ENCODE data around the gene CCAR1.
"Not testable (repeated sequence)": the region's sequence is repeated elsewhere in the genome, so short reads cannot be mapped to it uniquely, and the experiment has no call there.

Gene CCAR1

GRCh38 chr10:68759223-68759863 lies 38.3 kb downstream of the CCAR1 start:
- DNase-seq, result no peak

- no peak for DNase-seq
Measured at GRCh38 chr10:68759967-68760366, 38.9 kb downstream of the CCAR1 start.

GRCh38 chr10:68767407-68767806 lies 46.4 kb downstream of the CCAR1 start:
- not testable (repeated sequence) for DNase-seq

- no peak for DNase-seq
Measured at GRCh38 chr10:68781613-68782574, 60.9 kb downstream of the CCAR1 start.

- DNase-seq, result no peak
Measured at GRCh38 chr10:68784476-68784875, 63.4 kb downstream of the CCAR1 start.

- DNase-seq, result no peak
Measured at GRCh38 chr10:68787813-68788212, 66.8 kb downstream of the CCAR1 start.

- no peak for DNase-seq
Measured at GRCh38 chr10:68790476-68790875, 69.4 kb downstream of the CCAR1 start.

GRCh38 chr10:68792115-68792514 lies 71.1 kb downstream of the CCAR1 start:
- DNase-seq, result no peak

- no peak for DNase-seq
Measured at GRCh38 chr10:68795886-68796532, 75.0 kb downstream of the CCAR1 start.

- DNase-seq, result no peak
Measured at GRCh38 chr10:68796605-68797004, 75.6 kb downstream of the CCAR1 start.

GRCh38 chr10:68800211-68800610 lies 79.2 kb downstream of the CCAR1 start:
- no peak for DNase-seq

GRCh38 chr10:68804692-68805091 lies 83.7 kb downstream of the CCAR1 start:
- no peak for DNase-seq

GRCh38 chr10:68810830-68811229 lies 89.8 kb downstream of the CCAR1 start:
- DNase-seq, result not testable (repeated sequence)

GRCh38 chr10:68811314-68812009 lies 90.4 kb downstream of the CCAR1 start:
- DNase-seq, result no peak

- DNase-seq, result no peak
Measured at GRCh38 chr10:68812420-68812819, 91.4 kb downstream of the CCAR1 start.

GRCh38 chr10:68813559-68813958 lies 92.5 kb downstream of the CCAR1 start:
- no peak for DNase-seq

- DNase-seq, result no peak
Measured at GRCh38 chr10:68816796-68817412, 95.9 kb downstream of the CCAR1 start.

GRCh38 chr10:68820359-68820758 lies 99.3 kb downstream of the CCAR1 start:
- DNase-seq, result not testable (repeated sequence)

- not testable (repeated sequence) for DNase-seq
Measured at GRCh38 chr10:68822626-68823025, 101.6 kb downstream of the CCAR1 start.

- DNase-seq, result peak; percentile 44
Measured at GRCh38 chr10:68826764-68827591, 105.9 kb downstream of the CCAR1 start, which contains the start of gene STOX1. STOX1 (plus strand) TSS chr10:68827531; CDS start chr10:68827624, 93 bp downstream.

GRCh38 chr10:68827592-68827959 lies 106.5 kb downstream of the CCAR1 start:
- not testable (repeated sequence) for DNase-seq
